ENCODE measurements around the gene OLA1.

DNA sequence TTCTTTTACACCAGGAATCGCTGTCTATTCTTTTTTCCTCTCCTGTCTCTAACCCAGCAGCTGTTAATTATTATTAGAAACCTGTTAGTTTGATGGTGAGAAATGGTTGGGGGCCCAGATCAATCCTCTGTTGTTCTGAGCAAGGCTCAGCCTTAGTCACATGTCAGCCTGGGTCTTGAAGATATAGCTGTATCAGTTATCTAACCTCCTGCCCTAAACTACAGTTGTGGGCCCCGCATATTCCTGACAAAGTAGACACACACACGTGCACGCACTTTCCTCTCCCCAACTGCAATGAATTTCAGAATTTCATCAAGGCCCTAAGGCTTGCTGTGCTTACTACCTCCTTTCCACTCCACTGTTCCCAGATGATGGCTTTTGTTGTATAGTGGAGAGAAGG is 54.6 kb downstream of the OLA1 start:
- TF ChIP-seq, protein P1, sequence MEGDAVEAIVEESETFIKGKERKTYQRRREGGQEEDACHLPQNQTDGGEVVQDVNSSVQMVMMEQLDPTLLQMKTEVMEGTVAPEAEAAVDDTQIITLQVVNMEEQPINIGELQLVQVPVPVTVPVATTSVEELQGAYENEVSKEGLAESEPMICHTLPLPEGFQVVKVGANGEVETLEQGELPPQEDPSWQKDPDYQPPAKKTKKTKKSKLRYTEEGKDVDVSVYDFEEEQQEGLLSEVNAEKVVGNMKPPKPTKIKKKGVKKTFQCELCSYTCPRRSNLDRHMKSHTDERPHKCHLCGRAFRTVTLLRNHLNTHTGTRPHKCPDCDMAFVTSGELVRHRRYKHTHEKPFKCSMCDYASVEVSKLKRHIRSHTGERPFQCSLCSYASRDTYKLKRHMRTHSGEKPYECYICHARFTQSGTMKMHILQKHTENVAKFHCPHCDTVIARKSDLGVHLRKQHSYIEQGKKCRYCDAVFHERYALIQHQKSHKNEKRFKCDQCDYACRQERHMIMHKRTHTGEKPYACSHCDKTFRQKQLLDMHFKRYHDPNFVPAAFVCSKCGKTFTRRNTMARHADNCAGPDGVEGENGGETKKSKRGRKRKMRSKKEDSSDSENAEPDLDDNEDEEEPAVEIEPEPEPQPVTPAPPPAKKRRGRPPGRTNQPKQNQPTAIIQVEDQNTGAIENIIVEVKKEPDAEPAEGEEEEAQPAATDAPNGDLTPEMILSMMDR (IDR thresholded peaks at IDR 0.05) = no peak
- TF ChIP-seq CHD2 (IDR thresholded peaks at IDR 0.05; ENCODE audit: low read length, partially characterized antibody) = no peak
- no peak for TF ChIP-seq CEBPB (IDR thresholded peaks at IDR 0.05)
- no peak for TF ChIP-seq EHMT2 (IDR thresholded peaks at IDR 0.05; ENCODE audit: low read depth)
- no peak for TF ChIP-seq JUNB (IDR thresholded peaks at IDR 0.05)

Measured in A549 (cell line).